Measurements from ENCODE around the gene PRLR. TPM values are rescaled to one million over a fixed set of nuclear protein-coding genes. Genes with fewer than 3 reads are reported as not detected.

Gene PRLR
- total RNA-seq, 3 donors from 2014 or later (not counting 1 experiment from before 2014, with no cell fraction given), result 0.05 to 0.16 (median 0.09) TPM

- no peaks in the 10 kb centered on the region for H3K4me1 ChIP-seq (ENCODE audit: control insufficient read depth, insufficient read depth, low read length)
- H3K27me3 ChIP-seq (ENCODE audit: control insufficient read depth, insufficient read depth, low read length), result no peaks in the 10 kb centered on the region
- H3K4me3 ChIP-seq (ENCODE audit: low read length), result no peak overlapping the region
- no peak for TF ChIP-seq CTCF (IDR thresholded peaks at IDR 0.05)
- no peaks in the 10 kb centered on the region for H3K36me3 ChIP-seq (ENCODE audit: control insufficient read depth, insufficient read depth, low read length)
- H3K9me3 ChIP-seq (ENCODE audit: control insufficient read depth, insufficient read depth, low read length), result no peaks in the 10 kb centered on the region
- Mint-ChIP-seq H3K9me3 (peaks cover 0 to 2% of the 10 kb centered on the region in 2 donors), H3K27me3 (ENCODE audit: low read depth in 2 of 2) (peaks cover 0 to 2% of the 10 kb centered on the region in 2 donors), H3K36me3 (no peaks in the 10 kb centered on the region), H3K27ac (no peak overlapping the region), H3K4me3 (no peak overlapping the region), H3K4me1 (no peaks in the 10 kb centered on the region)
- intact Hi-C loops (cut with micrococcal nuclease), result no loop called here
- no peak for DNase-seq
- H3K27ac ChIP-seq (ENCODE audit: low read length), result no peak overlapping the region
- no peak for ATAC-seq
- WGBS (ENCODE audit: insufficient coverage), result no CpG with 5 or more reads among the region's 1 CpG
Observed at GRCh38 chr5:35149041-35149440, 81.2 kb downstream of the PRLR start.

DNA sequence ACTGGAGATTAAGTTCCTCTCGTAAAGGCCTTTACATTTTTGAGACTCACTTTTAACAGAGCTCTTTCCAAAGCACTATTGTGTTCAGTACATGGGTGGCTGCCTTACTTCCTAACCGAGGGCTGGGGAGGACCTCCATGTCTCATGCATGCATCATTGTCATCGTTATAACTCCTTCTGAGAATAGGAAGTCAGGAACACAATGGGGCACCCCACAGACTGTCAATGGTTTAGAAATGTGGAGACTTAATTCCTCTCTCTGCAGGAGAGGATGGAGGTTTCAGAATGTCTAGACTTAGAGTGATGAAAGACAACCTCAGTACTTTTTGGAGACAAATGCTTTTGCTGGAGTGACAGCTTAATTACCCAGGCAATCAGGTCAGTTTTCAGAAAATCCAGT lies 83.9 kb downstream of the PRLR start:
- no peak for DNase-seq
- TF ChIP-seq CTCF (IDR thresholded peaks at IDR 0.05), result no peak
- ATAC-seq, result no peak
- Mint-ChIP-seq H3K4me3 (no peak overlapping the region), H3K9me3 (peaks cover 0 to 2% of the 10 kb centered on the region in 2 donors), H3K27me3 (ENCODE audit: low read depth in 2 of 2) (peaks cover 0 to 2% of the 10 kb centered on the region in 2 donors), H3K4me1 (no peaks in the 10 kb centered on the region), H3K36me3 (no peaks in the 10 kb centered on the region), H3K27ac (no peak overlapping the region)
- H3K4me3 ChIP-seq (ENCODE audit: low read length), result no peak overlapping the region
- no peaks in the 10 kb centered on the region for H3K9me3 ChIP-seq (ENCODE audit: control insufficient read depth, insufficient read depth, low read length)
- WGBS (ENCODE audit: insufficient coverage), result 77% methylated on average over 3 of the region's 3 CpGs
- no peaks in the 10 kb centered on the region for H3K4me1 ChIP-seq (ENCODE audit: control insufficient read depth, insufficient read depth, low read length)
- no peaks in the 10 kb centered on the region for H3K27me3 ChIP-seq (ENCODE audit: control insufficient read depth, insufficient read depth, low read length)
- no peak overlapping the region for H3K27ac ChIP-seq (ENCODE audit: low read length)
- no peaks in the 10 kb centered on the region for H3K36me3 ChIP-seq (ENCODE audit: control insufficient read depth, insufficient read depth, low read length)
- intact Hi-C loops (cut with micrococcal nuclease), result no loop called here

- no peak overlapping the region for H3K27ac Mint-ChIP-seq
- DNase-seq, result no peak
- no peak for TF ChIP-seq CTCF (IDR thresholded peaks at IDR 0.05)
- Histone ChIP-seq H3K4me1 (ENCODE audit: control insufficient read depth, insufficient read depth, low read length) (no peaks in the 10 kb centered on the region), H3K9me3 (ENCODE audit: control insufficient read depth, insufficient read depth, low read length) (no peaks in the 10 kb centered on the region), H3K27me3 (ENCODE audit: control insufficient read depth, insufficient read depth, low read length) (no peaks in the 10 kb centered on the region), H3K4me3 (ENCODE audit: low read length) (no peak overlapping the region), H3K27ac (ENCODE audit: low read length) (no peak overlapping the region), H3K36me3 (ENCODE audit: control insufficient read depth, insufficient read depth, low read length) (no peaks in the 10 kb centered on the region)
- no peaks in the 10 kb centered on the region for H3K4me1 Mint-ChIP-seq
- no peak for ATAC-seq
- peaks cover 0 to 2% of the 10 kb centered on the region in 2 donors for H3K27me3 Mint-ChIP-seq (ENCODE audit: low read depth in 2 of 2)
- H3K9me3 Mint-ChIP-seq, result peaks cover 0 to 2% of the 10 kb centered on the region in 2 donors
- H3K36me3 Mint-ChIP-seq, result no peaks in the 10 kb centered on the region
- no peak overlapping the region for H3K4me3 Mint-ChIP-seq
- intact Hi-C loops (cut with micrococcal nuclease), result no loop called here
- WGBS (ENCODE audit: insufficient coverage), result 65% methylated on average over 2 of the region's 2 CpGs
Observed at GRCh38 chr5:35145691-35146317, 84.5 kb downstream of the PRLR start.

- no peak for TF ChIP-seq CTCF (IDR thresholded peaks at IDR 0.05)
- intact Hi-C loops (cut with micrococcal nuclease), result no loop called here
- Histone ChIP-seq H3K9me3 (ENCODE audit: control insufficient read depth, insufficient read depth, low read length) (no peaks in the 10 kb centered on the region), H3K4me1 (ENCODE audit: control insufficient read depth, insufficient read depth, low read length) (no peaks in the 10 kb centered on the region), H3K4me3 (ENCODE audit: low read length) (no peak overlapping the region), H3K27ac (ENCODE audit: low read length) (no peak overlapping the region), H3K36me3 (ENCODE audit: control insufficient read depth, insufficient read depth, low read length) (no peaks in the 10 kb centered on the region), H3K27me3 (ENCODE audit: control insufficient read depth, insufficient read depth, low read length) (no peaks in the 10 kb centered on the region)
- Mint-ChIP-seq H3K27ac (no peak overlapping the region), H3K9me3 (peaks cover 0 to 2% of the 10 kb centered on the region in 2 donors), H3K36me3 (no peaks in the 10 kb centered on the region), H3K4me1 (no peaks in the 10 kb centered on the region), H3K27me3 (ENCODE audit: low read depth in 2 of 2) (peaks cover 0 to 2% of the 10 kb centered on the region in 2 donors), H3K4me3 (no peak overlapping the region)
- WGBS (ENCODE audit: insufficient coverage), result 84% methylated on average over 5 of the region's 5 CpGs
- ATAC-seq, result no peak
- no peak for DNase-seq
Observed at GRCh38 chr5:35145012-35145411, 85.3 kb downstream of the PRLR start.

Measured in natural killer cell (primary cell).